Prostate gland (tissue), 2 donors: ENCODE measurements around the gene MARCHF11. TPM values are rescaled to one million over a fixed set of nuclear protein-coding genes. Genes with fewer than 3 reads are reported as not detected.

Source experiments
- DNase-seq: peaks from one replicate; pipeline ENCODE4 v3.0.0-alpha.2; 2019; ENCODE audit warnings: low spot score
- H3K27ac ChIP-seq, 2 donors: fragments of 200-600 bp; sonication (generic); 2 replicates each; pipeline ENCODE4 v1.5.1; 2017 to 2019
- H3K27me3 ChIP-seq: fragments of 200-600 bp; sonication (generic); replicated peaks from 2 replicates; pipeline ENCODE4 v1.5.1; 2019; ENCODE audit not compliant: insufficient read depth
- H3K36me3 ChIP-seq, 2 donors: fragments of 200-600 bp; sonication (generic); 1 replicate in 1 of 2; 2 replicates in 1 of 2; pipeline versions ENCODE4 v1.5.1 to v1.8.1; 2017 to 2019
- H3K4me1 ChIP-seq: fragments of 200-600 bp; sonication (generic); replicated peaks from 2 replicates; pipeline ENCODE4 v1.5.1; 2019
- H3K4me3 ChIP-seq, 2 donors: fragments of 200-600 bp; sonication (generic); 2 replicates each; pipeline ENCODE4 v1.5.1; 2017 to 2019
- H3K9me3 ChIP-seq: fragments of 200-600 bp; sonication (generic); 2 replicates; pipeline ENCODE4 v1.5.1; 2017
- POLR2A ChIP-seq: fragments of 450-650 bp; IDR thresholded peaks from one replicate; pipeline ENCODE4 v1.6.1; 2016; ENCODE audit warnings: antibody characterized with exemption, mild to moderate bottlenecking
- POLR2AphosphoS5 ChIP-seq: sonication (generic); formaldehyde crosslinking; IDR thresholded peaks from one replicate; pipeline ENCODE4 v1.6.1; 2017; ENCODE audit warnings: antibody characterized with exemption
- WGBS: methylation state at CpG from one replicate; pipeline ENCODE4 v1.1.5; 2018; 5-methylcytosine and 5-hydroxymethylcytosine counted together
- intact Hi-C: fragments of 100-400 bp; cut with DNase I; formaldehyde crosslinking; loops from one replicate; pipeline ENCODE4 v1.14.2; 2022
- total RNA-seq, 2 donors: library from RNA; depleted of rRNA; stranded (reverse); fragments of >200 nt; gene quantifications; one replicate each; pipeline ENCODE4 v1.1.0, GENCODE V29; 2016
- TF ChIP-seq, protein P1 (sequence below), 4 experiments: fragments of 200-600 bp in 2 of 4; fragments of 450-650 bp in 2 of 4; sonication (generic) in 2 of 4; IDR thresholded peaks; 1 replicate in 3 of 4; 2 replicates in 1 of 4; pipeline ENCODE4 v1.5.1; 2016 to 2019; ENCODE audit warnings: antibody characterized with exemption in 4 of 4, mild to moderate bottlenecking in 2 of 4, moderate library complexity in 2 of 4

MARCHF11 gene
- total RNA-seq, 2 donors from 2014 or later, result 8.9 TPM; not detected in 1

DNA sequence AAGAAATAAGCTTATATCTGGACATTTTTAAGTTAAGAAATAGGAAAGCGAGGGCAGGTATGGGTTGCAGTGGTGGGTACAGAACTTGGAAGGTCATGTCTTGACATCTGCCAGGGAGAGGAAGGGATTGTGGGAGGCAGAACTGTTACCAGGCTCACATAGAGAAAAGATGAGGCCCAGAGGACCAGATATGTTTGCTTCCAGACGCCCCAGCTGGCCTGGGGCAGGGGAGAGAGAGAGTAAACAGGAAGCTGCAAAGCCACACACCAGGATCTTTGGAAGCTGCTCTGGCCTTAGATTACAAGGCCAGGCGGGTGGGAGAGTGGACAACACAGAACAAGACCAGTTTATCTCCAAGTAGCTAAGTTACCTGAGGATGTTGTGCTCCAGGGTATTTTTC, 71.2 kb downstream of the MARCHF11 start:
- no peak for DNase-seq
- TF ChIP-seq, protein P1, sequence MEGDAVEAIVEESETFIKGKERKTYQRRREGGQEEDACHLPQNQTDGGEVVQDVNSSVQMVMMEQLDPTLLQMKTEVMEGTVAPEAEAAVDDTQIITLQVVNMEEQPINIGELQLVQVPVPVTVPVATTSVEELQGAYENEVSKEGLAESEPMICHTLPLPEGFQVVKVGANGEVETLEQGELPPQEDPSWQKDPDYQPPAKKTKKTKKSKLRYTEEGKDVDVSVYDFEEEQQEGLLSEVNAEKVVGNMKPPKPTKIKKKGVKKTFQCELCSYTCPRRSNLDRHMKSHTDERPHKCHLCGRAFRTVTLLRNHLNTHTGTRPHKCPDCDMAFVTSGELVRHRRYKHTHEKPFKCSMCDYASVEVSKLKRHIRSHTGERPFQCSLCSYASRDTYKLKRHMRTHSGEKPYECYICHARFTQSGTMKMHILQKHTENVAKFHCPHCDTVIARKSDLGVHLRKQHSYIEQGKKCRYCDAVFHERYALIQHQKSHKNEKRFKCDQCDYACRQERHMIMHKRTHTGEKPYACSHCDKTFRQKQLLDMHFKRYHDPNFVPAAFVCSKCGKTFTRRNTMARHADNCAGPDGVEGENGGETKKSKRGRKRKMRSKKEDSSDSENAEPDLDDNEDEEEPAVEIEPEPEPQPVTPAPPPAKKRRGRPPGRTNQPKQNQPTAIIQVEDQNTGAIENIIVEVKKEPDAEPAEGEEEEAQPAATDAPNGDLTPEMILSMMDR (IDR thresholded peaks at IDR 0.05), result no peak
- TF ChIP-seq POLR2AphosphoS5, result no peak
- TF ChIP-seq POLR2A, result no peak
- no peaks in the 10 kb centered on the region for H3K27me3 ChIP-seq
- H3K4me1 ChIP-seq, result no peaks in the 10 kb centered on the region
- H3K36me3 ChIP-seq, result no peaks in the 10 kb centered on the region
- H3K9me3 ChIP-seq, result no peaks in the 10 kb centered on the region
- intact Hi-C loops, result no loop called here
- H3K4me3 ChIP-seq, result no peak overlapping the region
- WGBS, result 48% methylated on average over 3 of the region's 3 CpGs
- H3K27ac ChIP-seq, result no peak overlapping the region

DNA sequence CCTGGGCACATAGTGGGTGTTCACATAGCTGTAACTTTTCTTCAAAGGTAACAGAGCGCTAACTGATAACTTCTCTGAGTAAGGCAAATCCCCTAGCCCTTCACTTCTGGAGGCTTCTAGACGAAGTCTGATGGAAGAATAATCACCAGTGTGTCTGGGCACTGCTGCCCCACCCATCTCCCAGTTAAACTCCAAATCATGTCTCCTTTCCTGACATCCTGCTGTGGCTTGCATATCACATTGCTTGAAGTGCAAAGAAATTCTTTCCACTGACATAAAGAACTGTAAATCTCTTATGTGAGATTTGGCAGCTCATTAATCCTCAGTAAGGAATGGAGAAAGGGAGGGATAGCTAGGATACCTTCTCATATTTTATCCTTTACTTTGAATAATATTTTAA, 74.6 kb downstream of the MARCHF11 start:
- DNase-seq, result no peak
- no peaks in the 10 kb centered on the region for H3K36me3 ChIP-seq
- no peaks in the 10 kb centered on the region for H3K4me1 ChIP-seq
- intact Hi-C loops, result no loop called here
- 55% methylated on average over 2 of the region's 2 CpGs for WGBS
- no peaks in the 10 kb centered on the region for H3K9me3 ChIP-seq
- no peak overlapping the region for H3K4me3 ChIP-seq
- no peaks in the 10 kb centered on the region for H3K27me3 ChIP-seq
- TF ChIP-seq POLR2AphosphoS5, result no peak
- no peak for TF ChIP-seq POLR2A
- TF ChIP-seq, protein P1 (IDR thresholded peaks at IDR 0.05), result no peak
- H3K27ac ChIP-seq, result no peak overlapping the region

DNA sequence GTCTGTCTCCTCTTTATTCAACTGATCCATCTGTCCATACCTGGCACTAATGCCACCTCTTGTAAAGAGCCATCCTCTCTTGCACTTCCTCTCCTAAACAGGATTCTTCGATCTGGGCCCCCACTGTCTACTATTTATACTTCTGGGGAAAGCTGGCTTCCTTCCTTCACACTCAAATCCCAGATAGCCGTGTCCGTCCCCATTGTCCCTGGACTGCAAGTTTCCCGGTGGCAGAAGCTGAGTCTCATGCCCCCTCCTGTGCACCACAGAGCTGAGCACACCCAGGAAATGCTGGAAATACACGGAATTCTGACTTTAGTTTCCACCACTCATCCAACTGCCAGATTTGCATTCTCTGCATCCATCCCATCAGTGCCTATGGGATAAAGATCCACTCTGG, 84.0 kb downstream of the MARCHF11 start:
- Histone ChIP-seq H3K4me3 (no peak overlapping the region), H3K4me1 (no peaks in the 10 kb centered on the region), H3K9me3 (no peaks in the 10 kb centered on the region), H3K36me3 (no peaks in the 10 kb centered on the region), H3K27me3 (no peaks in the 10 kb centered on the region), H3K27ac (no peak overlapping the region)
- no peak for TF ChIP-seq POLR2AphosphoS5
- TF ChIP-seq POLR2A, result no peak
- TF ChIP-seq, protein P1 (IDR thresholded peaks at IDR 0.05), result no peak
- WGBS, result 52% methylated on average over 5 of the region's 5 CpGs
- no peak for DNase-seq
- intact Hi-C loops, result no loop called here

DNA sequence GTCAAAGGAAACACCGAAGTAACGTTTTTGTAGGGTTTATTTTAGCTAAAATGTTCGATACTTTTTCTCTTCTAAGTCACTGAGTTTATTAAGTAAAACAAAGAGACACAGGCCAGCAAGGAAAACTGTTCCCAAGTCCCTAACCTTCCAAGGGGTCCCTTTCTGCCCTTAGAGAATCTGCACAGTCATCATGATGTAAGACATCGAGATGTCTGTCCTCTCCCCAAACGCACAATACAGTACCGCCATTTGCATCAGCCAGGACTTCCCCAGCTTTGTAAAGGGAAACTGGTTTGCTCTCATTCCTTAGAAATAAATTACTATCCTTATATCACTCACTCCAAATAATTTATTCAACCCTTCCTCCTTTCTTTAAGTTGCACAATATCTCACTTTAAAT, 89.3 kb downstream of the MARCHF11 start:
- 88% methylated on average over 6 of the region's 6 CpGs for WGBS
- intact Hi-C loops, result no loop called here
- Histone ChIP-seq H3K36me3 (no peaks in the 10 kb centered on the region), H3K4me1 (no peaks in the 10 kb centered on the region), H3K27ac (no peak overlapping the region), H3K27me3 (no peaks in the 10 kb centered on the region), H3K9me3 (no peaks in the 10 kb centered on the region), H3K4me3 (no peak overlapping the region)
- TF ChIP-seq POLR2A (no peak), POLR2AphosphoS5 (no peak)
- TF ChIP-seq, protein P1 (IDR thresholded peaks at IDR 0.05), result no peak
- no peak for DNase-seq

DNA sequence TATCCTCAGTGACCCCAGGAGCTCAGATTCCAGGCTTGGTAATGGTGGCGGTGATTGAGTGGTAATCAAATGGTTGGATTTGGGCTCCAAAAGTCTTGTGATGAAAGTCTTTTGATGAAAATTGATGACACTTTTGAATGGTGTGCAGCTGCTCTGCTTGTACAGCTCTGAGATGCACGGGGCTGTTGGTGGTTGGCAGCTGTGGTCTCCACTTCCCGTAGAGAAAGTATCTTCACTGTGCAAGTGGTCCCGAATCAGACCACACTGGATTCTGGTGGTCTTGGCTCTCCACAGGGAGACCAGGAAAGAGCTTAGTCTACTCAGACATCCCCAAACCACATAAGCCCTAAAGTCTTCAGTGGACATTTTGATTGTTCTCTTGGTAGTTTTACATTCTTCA, 96.6 kb downstream of the MARCHF11 start:
- WGBS, result 92% methylated on average over 4 of the region's 4 CpGs
- Histone ChIP-seq H3K27ac (no peak overlapping the region), H3K27me3 (no peaks in the 10 kb centered on the region), H3K36me3 (no peaks in the 10 kb centered on the region), H3K4me1 (no peaks in the 10 kb centered on the region), H3K4me3 (no peak overlapping the region), H3K9me3 (no peaks in the 10 kb centered on the region)
- TF ChIP-seq, protein P1 (IDR thresholded peaks at IDR 0.05), result no peak
- TF ChIP-seq POLR2AphosphoS5, result no peak
- TF ChIP-seq POLR2A, result no peak
- no peak for DNase-seq
- intact Hi-C loops, result no loop called here
